Neutrophil (primary cell): ENCODE results near the gene UBAC2.

Experiments
- H3K27ac ChIP-seq: fragments of 200-600 bp; sonication (generic); 2 replicates; pipeline ENCODE4 v1.5.1; 2016; ENCODE audit warnings: mild to moderate bottlenecking, moderate library complexity
- H3K27me3 ChIP-seq: fragments of 200-600 bp; sonication (generic); 2 replicates; pipeline ENCODE4 v1.6.0; 2016; ENCODE audit warnings: mild to moderate bottlenecking
- H3K36me3 ChIP-seq: fragments of 200-600 bp; sonication (generic); 2 replicates; pipeline ENCODE4 v1.5.1; 2017
- H3K4me1 ChIP-seq, 2 experiments: fragments of 200-600 bp in 1 of 2; sonication (generic) in 1 of 2; 1 replicate in 1 of 2; 2 replicates in 1 of 2; pipeline versions ENCODE4 v1.5.1 to v1.6.1; 2013 to 2016; ENCODE audit warnings: low read depth in 1 of 2, low read length in 1 of 2, mild to moderate bottlenecking in 1 of 2, moderate library complexity in 1 of 2; ENCODE audit not compliant: control insufficient read depth in 1 of 2, insufficient read depth in 1 of 2
- H3K4me3 ChIP-seq, 2 experiments: fragments of 200-600 bp in 1 of 2; sonication (generic) in 1 of 2; 1 replicate in 1 of 2; 2 replicates in 1 of 2; pipeline ENCODE4 v1.5.1; 2013 to 2016; ENCODE audit warnings: low read depth in 1 of 2, low read length in 1 of 2, mild to moderate bottlenecking in 1 of 2, moderate library complexity in 1 of 2
- H3K9me3 ChIP-seq: fragments of 200-600 bp; sonication (generic); 2 replicates; pipeline ENCODE4 v1.5.1; 2016
- CTCF ChIP-seq: fragments of 200-600 bp; sonication (generic); IDR thresholded peaks from 2 replicates; pipeline ENCODE4 v1.5.1; 2016; ENCODE audit warnings: antibody characterized with exemption

UBAC2 gene

GRCh38 chr13:99347335-99347878 is 146.8 kb downstream of the UBAC2 start:
- Histone ChIP-seq H3K9me3 (no peaks in the 10 kb centered on the region), H3K4me1 (no peaks in the 10 kb centered on the region), H3K36me3 (peaks cover 54% of the 10 kb centered on the region), H3K4me3 (no peak overlapping the region), H3K27me3 (no peaks in the 10 kb centered on the region), H3K27ac (no peak overlapping the region)
- TF ChIP-seq CTCF, result no peak

DNA sequence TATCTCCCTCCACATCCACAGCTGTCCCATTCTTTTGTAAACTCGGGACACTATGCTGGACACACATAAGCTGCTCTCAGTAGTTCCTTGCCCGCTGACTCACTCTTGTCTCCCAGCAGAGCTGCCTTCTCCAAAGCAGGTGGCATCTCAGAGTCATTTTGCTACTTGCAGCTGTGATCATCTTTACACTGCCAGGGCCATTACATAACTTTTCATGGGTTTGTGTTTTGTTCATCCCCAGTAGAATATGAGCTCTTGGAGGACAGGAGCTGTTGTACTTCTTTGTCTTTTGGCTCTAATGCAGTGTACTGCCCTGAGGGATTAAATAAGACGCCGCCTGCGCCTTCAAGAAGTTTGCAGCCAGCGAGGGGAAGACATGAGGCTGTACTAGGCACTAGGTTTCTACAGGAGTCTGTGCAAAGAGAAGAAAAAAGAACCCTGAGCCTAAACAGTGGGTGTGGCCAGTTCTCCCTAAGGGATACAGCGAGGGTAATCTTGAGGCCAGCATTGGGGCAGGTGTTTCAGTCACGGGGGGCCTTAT is 147.3 kb downstream of the UBAC2 start:
- Histone ChIP-seq H3K36me3 (peaks cover 48% of the 10 kb centered on the region), H3K9me3 (no peaks in the 10 kb centered on the region), H3K27ac (no peak overlapping the region), H3K4me3 (no peak overlapping the region), H3K27me3 (no peaks in the 10 kb centered on the region), H3K4me1 (no peaks in the 10 kb centered on the region)
- TF ChIP-seq CTCF, result no peak

- Histone ChIP-seq H3K27me3 (no peaks in the 10 kb centered on the region), H3K4me1 (peaks cover 6 to 10% of the 10 kb centered on the region in 2 experiments), H3K9me3 (no peaks in the 10 kb centered on the region), H3K4me3 (no peak overlapping the region), H3K27ac (no peak overlapping the region), H3K36me3 (peaks cover 35% of the 10 kb centered on the region)
- no peak for TF ChIP-seq CTCF
These were observed 149.5 kb downstream of the UBAC2 start for GRCh38 chr13:99350191-99350590.

- no peaks in the 10 kb centered on the region for H3K9me3 ChIP-seq
- H3K4me3 ChIP-seq, result no peak overlapping the region
- H3K36me3 ChIP-seq, result peaks cover 25% of the 10 kb centered on the region
- no peaks in the 10 kb centered on the region for H3K27me3 ChIP-seq
- H3K4me1 ChIP-seq, result peaks cover 17 to 21% of the 10 kb centered on the region in 2 experiments
- TF ChIP-seq CTCF, result no peak
- H3K27ac ChIP-seq, result no peak overlapping the region
These were observed 151.1 kb downstream of the UBAC2 start for GRCh38 chr13:99351772-99352171.

DNA sequence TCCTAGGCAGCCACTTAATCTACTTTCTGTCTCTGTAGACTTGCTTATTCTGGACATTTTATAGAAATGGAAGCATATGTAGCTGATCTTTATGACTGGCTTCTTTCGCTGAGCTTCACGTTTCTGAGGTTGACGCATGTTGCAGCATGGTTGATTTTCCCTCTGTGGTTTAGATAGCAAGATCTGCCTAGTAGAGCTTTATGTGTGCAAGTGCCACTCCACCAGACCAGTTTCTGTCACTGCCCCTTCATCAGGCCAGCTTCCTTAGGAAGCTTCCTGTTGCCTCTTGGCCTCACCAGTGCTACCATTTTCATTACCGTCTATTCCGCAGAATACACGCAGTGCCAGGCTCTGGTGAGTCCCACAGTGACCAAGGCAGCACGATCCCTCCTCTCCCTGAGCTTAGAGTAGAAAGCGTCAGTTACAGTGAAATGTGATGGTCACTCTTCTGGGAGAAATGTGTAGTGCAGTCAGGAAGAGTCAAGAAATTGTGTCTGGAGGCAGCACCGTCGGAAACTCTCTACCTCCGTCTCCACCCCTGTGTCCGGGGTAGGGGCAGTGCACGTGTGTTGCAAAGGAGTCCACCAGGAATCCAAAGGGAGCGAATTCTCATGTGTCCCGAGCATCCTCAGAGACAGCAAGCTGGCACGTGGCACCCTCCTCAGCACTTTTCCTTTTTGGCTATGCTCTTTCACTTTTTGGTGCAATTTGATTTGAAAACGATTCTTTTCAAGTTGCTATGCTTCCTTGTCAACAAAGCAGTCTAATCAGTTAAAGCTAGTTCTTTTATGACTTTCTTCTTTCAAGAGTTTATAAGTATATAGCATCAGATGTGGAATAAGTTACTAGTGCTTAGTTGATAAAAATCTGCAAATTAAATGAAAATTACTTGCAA is 151.9 kb downstream of the UBAC2 start:
- no peak for TF ChIP-seq CTCF
- H3K4me1 ChIP-seq, result peaks cover 17 to 21% of the 10 kb centered on the region in 2 experiments
- H3K27me3 ChIP-seq, result no peaks in the 10 kb centered on the region
- no peak overlapping the region for H3K27ac ChIP-seq
- H3K4me3 ChIP-seq, result no peak overlapping the region
- no peaks in the 10 kb centered on the region for H3K9me3 ChIP-seq
- H3K36me3 ChIP-seq, result peaks cover 21% of the 10 kb centered on the region
